Measurements from ENCODE around the gene BZW2.
A peak's percentile ranks its signal among the peaks of the same experiment; 100 is the strongest.

BZW2 gene

GRCh38 chr7:16646472-16647072 is 591 bp downstream of the BZW2 start:
- no peaks in the 10 kb centered on the region for H3K9me3 ChIP-seq (ENCODE audit: control insufficient read depth in 1 of 2, low read length in 2 of 2)
- H3K27ac ChIP-seq (ENCODE audit: low read length) = peak overlapping the region; percentile 78
- H3K4me3 ChIP-seq (ENCODE audit: low read depth in 1 of 2, low read length in 2 of 2) = peak overlapping the region; percentile 93 to 99
- H3K27me3 ChIP-seq (ENCODE audit: low read depth, low read length) = no peaks in the 10 kb centered on the region
- H3K4me1 ChIP-seq (ENCODE audit: control insufficient read depth in 1 of 2, insufficient read depth in 2 of 2, low read length in 2 of 2) = peaks cover 16 to 34% of the 10 kb centered on the region in 2 donors
- peaks cover 0 to 3% of the 10 kb centered on the region in 2 donors for H3K36me3 ChIP-seq (ENCODE audit: control insufficient read depth in 1 of 2, insufficient read depth in 2 of 2, low read length in 2 of 2)

GRCh38 chr7:16647435-16647960 is 1.5 kb downstream of the BZW2 start:
- Histone ChIP-seq H3K27ac (ENCODE audit: low read length) (peak overlapping the region; percentile 78), H3K4me3 (ENCODE audit: low read depth in 1 of 2, low read length in 2 of 2) (peak overlapping the region; percentile 93 to 99), H3K4me1 (ENCODE audit: control insufficient read depth in 1 of 2, insufficient read depth in 2 of 2, low read length in 2 of 2) (peaks cover 16 to 34% of the 10 kb centered on the region in 2 donors)

GRCh38 chr7:16648551-16648950 is 2.6 kb downstream of the BZW2 start:
- H3K36me3 ChIP-seq (ENCODE audit: control insufficient read depth in 1 of 2, insufficient read depth in 2 of 2, low read length in 2 of 2) = peaks cover 0 to 3% of the 10 kb centered on the region in 2 donors
- no peaks in the 10 kb centered on the region for H3K27me3 ChIP-seq (ENCODE audit: low read depth, low read length)
- H3K27ac ChIP-seq (ENCODE audit: low read length) = no peak overlapping the region
- no peaks in the 10 kb centered on the region for H3K9me3 ChIP-seq (ENCODE audit: control insufficient read depth in 1 of 2, low read length in 2 of 2)
- H3K4me3 ChIP-seq (ENCODE audit: low read depth in 1 of 2, low read length in 2 of 2) = no peak overlapping the region
- peaks cover 16 to 31% of the 10 kb centered on the region in 2 donors for H3K4me1 ChIP-seq (ENCODE audit: control insufficient read depth in 1 of 2, insufficient read depth in 2 of 2, low read length in 2 of 2)

More at GRCh38 chr7:16647435-16647960, 1.5 kb downstream of the BZW2 start:
- no peaks in the 10 kb centered on the region for H3K27me3 ChIP-seq (ENCODE audit: low read depth, low read length)
- peaks cover 0 to 3% of the 10 kb centered on the region in 2 donors for H3K36me3 ChIP-seq (ENCODE audit: control insufficient read depth in 1 of 2, insufficient read depth in 2 of 2, low read length in 2 of 2)
- no peaks in the 10 kb centered on the region for H3K9me3 ChIP-seq (ENCODE audit: control insufficient read depth in 1 of 2, low read length in 2 of 2)

- Histone ChIP-seq H3K4me1 (ENCODE audit: control insufficient read depth in 1 of 2, insufficient read depth in 2 of 2, low read length in 2 of 2) (peaks cover 16 to 24% of the 10 kb centered on the region in 2 donors), H3K4me3 (ENCODE audit: low read depth in 1 of 2, low read length in 2 of 2) (no peak overlapping the region), H3K36me3 (ENCODE audit: control insufficient read depth in 1 of 2, insufficient read depth in 2 of 2, low read length in 2 of 2) (peaks cover 0 to 3% of the 10 kb centered on the region in 2 donors), H3K27me3 (ENCODE audit: low read depth, low read length) (no peaks in the 10 kb centered on the region), H3K27ac (ENCODE audit: low read length) (no peak overlapping the region), H3K9me3 (ENCODE audit: control insufficient read depth in 1 of 2, low read length in 2 of 2) (no peaks in the 10 kb centered on the region)
Measured at GRCh38 chr7:16649196-16649595, 3.2 kb downstream of the BZW2 start.

GRCh38 chr7:16650266-16650665 is 4.3 kb downstream of the BZW2 start:
- Histone ChIP-seq H3K36me3 (ENCODE audit: control insufficient read depth in 1 of 2, insufficient read depth in 2 of 2, low read length in 2 of 2) (peaks cover 0 to 2% of the 10 kb centered on the region in 2 donors), H3K27ac (ENCODE audit: low read length) (no peak overlapping the region), H3K27me3 (ENCODE audit: low read depth, low read length) (no peaks in the 10 kb centered on the region), H3K9me3 (ENCODE audit: control insufficient read depth in 1 of 2, low read length in 2 of 2) (no peaks in the 10 kb centered on the region), H3K4me1 (ENCODE audit: control insufficient read depth in 1 of 2, insufficient read depth in 2 of 2, low read length in 2 of 2) (peaks cover 16 to 20% of the 10 kb centered on the region in 2 donors), H3K4me3 (ENCODE audit: low read depth in 1 of 2, low read length in 2 of 2) (no peak overlapping the region)

- H3K27ac ChIP-seq (ENCODE audit: low read length) = no peak overlapping the region
- no peaks in the 10 kb centered on the region for H3K27me3 ChIP-seq (ENCODE audit: low read depth, low read length)
- H3K4me3 ChIP-seq (ENCODE audit: low read depth in 1 of 2, low read length in 2 of 2) = no peak overlapping the region
- no peaks in the 10 kb centered on the region for H3K36me3 ChIP-seq (ENCODE audit: control insufficient read depth in 1 of 2, insufficient read depth in 2 of 2, low read length in 2 of 2)
- no peaks in the 10 kb centered on the region for H3K9me3 ChIP-seq (ENCODE audit: control insufficient read depth in 1 of 2, low read length in 2 of 2)
- H3K4me1 ChIP-seq (ENCODE audit: control insufficient read depth in 1 of 2, insufficient read depth in 2 of 2, low read length in 2 of 2) = peaks cover 16 to 20% of the 10 kb centered on the region in 2 donors
Measured at GRCh38 chr7:16651396-16652239, 5.6 kb downstream of the BZW2 start.

- no peaks in the 10 kb centered on the region for H3K9me3 ChIP-seq (ENCODE audit: control insufficient read depth in 1 of 2, low read length in 2 of 2)
- no peaks in the 10 kb centered on the region for H3K36me3 ChIP-seq (ENCODE audit: control insufficient read depth in 1 of 2, insufficient read depth in 2 of 2, low read length in 2 of 2)
- no peak overlapping the region for H3K4me3 ChIP-seq (ENCODE audit: low read depth in 1 of 2, low read length in 2 of 2)
- no peaks in the 10 kb centered on the region for H3K27me3 ChIP-seq (ENCODE audit: low read depth, low read length)
- H3K27ac ChIP-seq (ENCODE audit: low read length) = no peak overlapping the region
- peaks cover 13 to 16% of the 10 kb centered on the region in 2 donors for H3K4me1 ChIP-seq (ENCODE audit: control insufficient read depth in 1 of 2, insufficient read depth in 2 of 2, low read length in 2 of 2)
Measured at GRCh38 chr7:16652240-16652583, 6.2 kb downstream of the BZW2 start.

- no peak overlapping the region for H3K4me3 ChIP-seq (ENCODE audit: low read depth in 1 of 2, low read length in 2 of 2)
- no peaks in the 10 kb centered on the region for H3K27me3 ChIP-seq (ENCODE audit: low read depth, low read length)
- peaks cover 6 to 11% of the 10 kb centered on the region in 2 donors for H3K4me1 ChIP-seq (ENCODE audit: control insufficient read depth in 1 of 2, insufficient read depth in 2 of 2, low read length in 2 of 2)
- no peaks in the 10 kb centered on the region for H3K36me3 ChIP-seq (ENCODE audit: control insufficient read depth in 1 of 2, insufficient read depth in 2 of 2, low read length in 2 of 2)
- H3K9me3 ChIP-seq (ENCODE audit: control insufficient read depth in 1 of 2, low read length in 2 of 2) = no peaks in the 10 kb centered on the region
- H3K27ac ChIP-seq (ENCODE audit: low read length) = no peak overlapping the region
Measured at GRCh38 chr7:16652888-16653287, 6.9 kb downstream of the BZW2 start.

GRCh38 chr7:16655394-16655793 is 9.4 kb downstream of the BZW2 start:
- no peak overlapping the region for H3K4me3 ChIP-seq (ENCODE audit: low read depth in 1 of 2, low read length in 2 of 2)
- no peaks in the 10 kb centered on the region for H3K36me3 ChIP-seq (ENCODE audit: control insufficient read depth in 1 of 2, insufficient read depth in 2 of 2, low read length in 2 of 2)
- H3K27me3 ChIP-seq (ENCODE audit: low read depth, low read length) = no peaks in the 10 kb centered on the region
- H3K27ac ChIP-seq (ENCODE audit: low read length) = no peak overlapping the region
- no peaks in the 10 kb centered on the region for H3K9me3 ChIP-seq (ENCODE audit: control insufficient read depth in 1 of 2, low read length in 2 of 2)
- peaks cover 0 to 3% of the 10 kb centered on the region in 2 donors for H3K4me1 ChIP-seq (ENCODE audit: control insufficient read depth in 1 of 2, insufficient read depth in 2 of 2, low read length in 2 of 2)

- Histone ChIP-seq H3K27ac (ENCODE audit: low read length) (no peak overlapping the region), H3K27me3 (ENCODE audit: low read depth, low read length) (no peaks in the 10 kb centered on the region), H3K4me1 (ENCODE audit: control insufficient read depth in 1 of 2, insufficient read depth in 2 of 2, low read length in 2 of 2) (peaks cover 0 to 5% of the 10 kb centered on the region in 2 donors), H3K9me3 (ENCODE audit: control insufficient read depth in 1 of 2, low read length in 2 of 2) (no peaks in the 10 kb centered on the region), H3K36me3 (ENCODE audit: control insufficient read depth in 1 of 2, insufficient read depth in 2 of 2, low read length in 2 of 2) (no peaks in the 10 kb centered on the region), H3K4me3 (ENCODE audit: low read depth in 1 of 2, low read length in 2 of 2) (no peak overlapping the region)
Measured at GRCh38 chr7:16656141-16656540, 10.2 kb downstream of the BZW2 start.

- no peaks in the 10 kb centered on the region for H3K36me3 ChIP-seq (ENCODE audit: control insufficient read depth in 1 of 2, insufficient read depth in 2 of 2, low read length in 2 of 2)
- no peak overlapping the region for H3K4me3 ChIP-seq (ENCODE audit: low read depth in 1 of 2, low read length in 2 of 2)
- H3K27me3 ChIP-seq (ENCODE audit: low read depth, low read length) = no peaks in the 10 kb centered on the region
- H3K9me3 ChIP-seq (ENCODE audit: control insufficient read depth in 1 of 2, low read length in 2 of 2) = no peaks in the 10 kb centered on the region
- H3K27ac ChIP-seq (ENCODE audit: low read length) = no peak overlapping the region
- peaks cover 0 to 16% of the 10 kb centered on the region in 2 donors for H3K4me1 ChIP-seq (ENCODE audit: control insufficient read depth in 1 of 2, insufficient read depth in 2 of 2, low read length in 2 of 2)
Measured at GRCh38 chr7:16657656-16658279, 11.8 kb downstream of the BZW2 start.
